Breast epithelium (tissue), 4 donors: ENCODE measurements around the gene PHACTR3. TPM values are rescaled to one million over a fixed set of nuclear protein-coding genes. Genes with fewer than 3 reads are reported as not detected.

Experiments used
- DNase-seq, 2 donors: peaks; one replicate each; pipeline ENCODE4 v3.0.0-alpha.2; 2019; ENCODE audit warnings: low spot score in 2 of 2
- H3K27ac ChIP-seq, 2 donors: fragments of 200-600 bp; sonication (generic) in 1 of 2; one replicate each; pipeline ENCODE4 v1.5.1; 2016 to 2019; ENCODE audit warnings: mild to moderate bottlenecking in 1 of 2
- H3K27me3 ChIP-seq, 2 donors: fragments of 200-600 bp; sonication (generic) in 1 of 2; one replicate each; pipeline versions ENCODE4 v1.5.1 to v1.6.0; 2017 to 2019; ENCODE audit warnings: control low read depth in 1 of 2, mild to moderate bottlenecking in 1 of 2
- H3K36me3 ChIP-seq: fragments of 200-600 bp; one replicate; pipeline ENCODE4 v1.5.1; 2019
- H3K4me1 ChIP-seq, 2 donors: fragments of 200-600 bp; sonication (generic); one replicate each; pipeline ENCODE4 v1.5.1; 2016 to 2019; ENCODE audit warnings: control low read depth in 1 of 2
- H3K4me3 ChIP-seq, 3 donors: fragments of 200-600 bp; sonication (generic); 1 replicate in 2 of 3; 2 replicates in 1 of 3; pipeline ENCODE4 v1.5.1; 2016 to 2019; ENCODE audit warnings: mild to moderate bottlenecking in 3 of 3, moderate library complexity in 2 of 3
- H3K9me3 ChIP-seq, 2 donors: fragments of 200-600 bp; sonication (generic) in 1 of 2; one replicate each; pipeline ENCODE4 v1.5.1; 2016 to 2019; ENCODE audit warnings: control low read depth in 1 of 2
- CTCF ChIP-seq, 3 donors: fragments of 450-650 bp; IDR thresholded peaks; one replicate each; pipeline ENCODE4 v1.5.1; 2016 to 2017; ENCODE audit warnings: antibody characterized with exemption in 3 of 3, mild to moderate bottlenecking in 3 of 3, moderate library complexity in 3 of 3
- POLR2A ChIP-seq: fragments of 450-650 bp; IDR thresholded peaks from one replicate; pipeline ENCODE4 v1.6.1; 2016; ENCODE audit warnings: antibody characterized with exemption, mild to moderate bottlenecking, moderate library complexity
- POLR2AphosphoS5 ChIP-seq, 3 donors: sonication (generic); formaldehyde crosslinking; IDR thresholded peaks; one replicate each; pipeline ENCODE4 v1.6.1; 2017; ENCODE audit warnings: antibody characterized with exemption in 3 of 3
- intact Hi-C: fragments of 100-400 bp; cut with DNase I; formaldehyde crosslinking; loops from one replicate; pipeline ENCODE4 v1.15.1; 2023; ENCODE audit warnings: low total_unique reads
- total RNA-seq, 3 donors: library from RNA; depleted of rRNA; stranded (reverse); fragments of >200 nt; gene quantifications; one replicate each; pipeline ENCODE4 v1.1.0, GENCODE V29; 2016

The PHACTR3 gene
- total RNA-seq, 3 donors from 2014 or later, result 0.16 to 0.33 (median 0.29) TPM

- intact Hi-C loops, result no loop called here
- Histone ChIP-seq H3K9me3 (no peaks in the 10 kb centered on the region), H3K27ac (no peak overlapping the region), H3K4me3 (no peak overlapping the region), H3K4me1 (peaks cover 0 to 14% of the 10 kb centered on the region in 2 donors), H3K36me3 (no peaks in the 10 kb centered on the region), H3K27me3 (no peaks in the 10 kb centered on the region)
- TF ChIP-seq POLR2AphosphoS5 (IDR thresholded peaks at IDR 0.05), result no peak
- TF ChIP-seq CTCF (IDR thresholded peaks at IDR 0.05), result no peak
- no peak for TF ChIP-seq POLR2A
- DNase-seq, result no peak
Measured at GRCh38 chr20:59835057-59835447, 230.7 kb downstream of the PHACTR3 start.

- H3K27me3 ChIP-seq, result no peaks in the 10 kb centered on the region
- peak overlapping the region in 2 of 3 donors; percentile 17 to 52 for H3K4me3 ChIP-seq
- H3K36me3 ChIP-seq, result no peaks in the 10 kb centered on the region
- intact Hi-C loops, result no loop called here
- peak in 1 of 2 donors; percentile 47 for DNase-seq
- TF ChIP-seq POLR2AphosphoS5 (IDR thresholded peaks at IDR 0.05), result no peak
- no peak for TF ChIP-seq POLR2A
- no peak for TF ChIP-seq CTCF (IDR thresholded peaks at IDR 0.05)
- peak overlapping the region in 1 of 2 donors; percentile 19 for H3K27ac ChIP-seq
- no peaks in the 10 kb centered on the region for H3K9me3 ChIP-seq
- H3K4me1 ChIP-seq, result peaks cover 0 to 14% of the 10 kb centered on the region in 2 donors
Measured at GRCh38 chr20:59835448-59836395, 231.4 kb downstream of the PHACTR3 start.

GRCh38 chr20:59836767-59837166, 232.4 kb downstream of the PHACTR3 start:
- intact Hi-C loops, result no loop called here
- TF ChIP-seq CTCF (IDR thresholded peaks at IDR 0.05) (no peak), POLR2AphosphoS5 (IDR thresholded peaks at IDR 0.05) (no peak), POLR2A (no peak)
- no peak overlapping the region for H3K4me3 ChIP-seq
- H3K4me1 ChIP-seq, result peaks cover 0 to 14% of the 10 kb centered on the region in 2 donors
- no peaks in the 10 kb centered on the region for H3K27me3 ChIP-seq
- no peak for DNase-seq
- H3K27ac ChIP-seq, result no peak overlapping the region
- H3K36me3 ChIP-seq, result no peaks in the 10 kb centered on the region
- no peaks in the 10 kb centered on the region for H3K9me3 ChIP-seq

GRCh38 chr20:59837623-59838394, 233.5 kb downstream of the PHACTR3 start:
- no peak for DNase-seq

More at GRCh38 chr20:59837623-59838394, 233.5 kb downstream of the PHACTR3 start:
- intact Hi-C loops, result no loop called here
- Histone ChIP-seq H3K4me3 (no peak overlapping the region), H3K36me3 (no peaks in the 10 kb centered on the region), H3K27ac (no peak overlapping the region), H3K27me3 (no peaks in the 10 kb centered on the region), H3K9me3 (no peaks in the 10 kb centered on the region), H3K4me1 (peaks cover 0 to 14% of the 10 kb centered on the region in 2 donors)
- TF ChIP-seq POLR2A (no peak), POLR2AphosphoS5 (IDR thresholded peaks at IDR 0.05) (no peak), CTCF (IDR thresholded peaks at IDR 0.05) (no peak)
